Adrenal gland (tissue), 12 donors: ENCODE data around the gene ELL. TPM values are rescaled to one million over a fixed set of nuclear protein-coding genes. Genes with fewer than 3 reads are reported as not detected.
A peak's percentile ranks its signal among the peaks of the same experiment; 100 is the strongest.

Experiments used
- DNase-seq, 7 donors: peaks; one replicate each; pipeline ENCODE4 v3.0.0-alpha.2; 2019 to 2020
- H3K27ac ChIP-seq, 5 donors: fragments of 200-600 bp; sonication (generic) in 4 of 5; 1 replicate in 3 of 5; 2 replicates in 2 of 5; pipeline versions ENCODE4 v1.5.1 to v1.8.0; 2016 to 2020; ENCODE audit warnings: mild to moderate bottlenecking in 1 of 5
- H3K27me3 ChIP-seq: fragments of 200-600 bp; 2 replicates; pipeline ENCODE4 v1.8.0; 2021
- H3K36me3 ChIP-seq, 2 donors: fragments of 200-600 bp; replicated peaks in 1 of 2; 1 replicate in 1 of 2; 2 replicates in 1 of 2; pipeline versions ENCODE4 v1.5.1 to v1.8.0; 2018 to 2022
- H3K4me1 ChIP-seq, 2 donors: fragments of 200-600 bp; replicated peaks in 1 of 2; 1 replicate in 1 of 2; 2 replicates in 1 of 2; pipeline versions ENCODE4 v1.5.1 to v1.8.0; 2018 to 2021
- H3K4me3 ChIP-seq, 4 donors: fragments of 200-600 bp; sonication (generic) in 3 of 4; one replicate each; pipeline ENCODE4 v1.5.1; 2016 to 2018
- H3K9me3 ChIP-seq, 3 donors: fragments of 200-600 bp; sonication (generic) in 1 of 3; replicated peaks in 1 of 3; 1 replicate in 2 of 3; 2 replicates in 1 of 3; pipeline versions ENCODE4 v1.5.1 to v1.8.0; 2016 to 2021
- POLR2A ChIP-seq, 2 donors: fragments of 450-650 bp; IDR thresholded peaks; one replicate each; pipeline ENCODE4 v1.6.1; 2017; ENCODE audit warnings: antibody characterized with exemption in 2 of 2, mild to moderate bottlenecking in 2 of 2, moderate library complexity in 1 of 2
- WGBS, 4 donors: extraction: QIAGEN DNeasy Blood & Tissue Kit in 2 of 4; methylation state at CpG; one replicate each; pipeline versions ENCODE4 v1.1.5 to v1.1.7; 2013 to 2017; 5-methylcytosine and 5-hydroxymethylcytosine counted together
- intact Hi-C, 2 donors: fragments of 100-400 bp; cut with DNase I; formaldehyde crosslinking; loops; one replicate each; pipeline versions ENCODE4 v1.14.1 to v1.15.0; 2022 to 2023
- polyA plus RNA-seq, 3 donors: library from polyadenylated mRNA; stranded (reverse); fragments of 200-250 nt in 2 of 3; fragments of 350-450 nt in 1 of 3; fragmentation: Illumina TruSeq in 1 of 3; extraction: RNeasy Lipid Tissue Mini Kit (QIAGEN cat#74804) in 1 of 3; gene quantifications; one replicate each; pipeline ENCODE4 v1.2.3, GENCODE V29; 2013 to 2014
- total RNA-seq, 9 donors: library from RNA; depleted of rRNA in 4 of 9; stranded (reverse); fragments of >200 nt in 4 of 9; fragments of 120-200 nt in 1 of 9; fragmentation: NEBNext Ultra II Directional in 1 of 9; extraction: Animal tissue kit (Norgen Biotek cat#: 25700) in 1 of 9; gene quantifications; one replicate each; pipeline versions ENCODE4 v1.1.0 to v1.2.4, GENCODE V29; 2013 to 2023
- TF ChIP-seq, protein P1 (sequence below), 6 experiments: fragments of 450-650 bp in 4 of 6; fragments of 200-600 bp in 2 of 6; sonication (generic) in 1 of 6; IDR thresholded peaks; 1 replicate in 5 of 6; 2 replicates in 1 of 6; pipeline versions ENCODE4 v1.5.1 to v1.8.0; 2016 to 2021; ENCODE audit warnings: antibody characterized with exemption in 6 of 6, mild to moderate bottlenecking in 2 of 6, moderate library complexity in 1 of 6
- donor health status: healthy with polysubstance abuse.
- donor health status: Bipolar disorder and iron deficiency.
- donor health status: DM: yes; HTN: yes; CAD: no.
- donor health status: DM: no; HTN: no; CAD: no.
- donor health status: DM: no; HTN: no; CAD: no.
- donor health status: DM: yes; HTN: yes; CAD: no.

ELL gene
- total and polyA plus RNA-seq, 12 donors: 1.8 to 28.3 (median 13.8) TPM

DNA sequence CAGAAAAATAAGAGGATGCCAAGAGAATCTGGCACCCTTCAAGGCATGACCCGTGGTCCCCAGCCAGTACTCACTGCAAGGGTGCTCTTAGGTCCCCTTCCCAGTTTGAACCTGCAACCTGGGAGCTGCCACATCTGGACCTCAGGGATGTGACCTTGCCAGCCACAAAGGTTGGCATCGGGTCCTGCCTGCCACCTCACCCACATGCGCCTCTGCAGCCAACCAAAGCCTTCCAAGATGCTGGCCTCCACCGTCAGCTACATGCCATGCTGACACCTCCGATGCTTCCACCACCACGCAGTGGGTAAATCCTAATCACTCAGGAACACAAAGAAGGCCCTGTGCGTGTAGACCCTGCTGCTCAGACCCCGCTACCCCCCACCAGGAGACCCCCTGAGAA, 35.1 kb downstream of the ELL start:
- Histone ChIP-seq H3K36me3 (no peaks in the 10 kb centered on the region), H3K27ac (peak overlapping the region in 2 of 5 donors; percentile 71 to 80), H3K4me3 (no peak overlapping the region), H3K27me3 (no peaks in the 10 kb centered on the region), H3K9me3 (no peaks in the 10 kb centered on the region), H3K4me1 (peaks cover 21 to 72% of the 10 kb centered on the region in 2 donors)
- TF ChIP-seq, protein P1, sequence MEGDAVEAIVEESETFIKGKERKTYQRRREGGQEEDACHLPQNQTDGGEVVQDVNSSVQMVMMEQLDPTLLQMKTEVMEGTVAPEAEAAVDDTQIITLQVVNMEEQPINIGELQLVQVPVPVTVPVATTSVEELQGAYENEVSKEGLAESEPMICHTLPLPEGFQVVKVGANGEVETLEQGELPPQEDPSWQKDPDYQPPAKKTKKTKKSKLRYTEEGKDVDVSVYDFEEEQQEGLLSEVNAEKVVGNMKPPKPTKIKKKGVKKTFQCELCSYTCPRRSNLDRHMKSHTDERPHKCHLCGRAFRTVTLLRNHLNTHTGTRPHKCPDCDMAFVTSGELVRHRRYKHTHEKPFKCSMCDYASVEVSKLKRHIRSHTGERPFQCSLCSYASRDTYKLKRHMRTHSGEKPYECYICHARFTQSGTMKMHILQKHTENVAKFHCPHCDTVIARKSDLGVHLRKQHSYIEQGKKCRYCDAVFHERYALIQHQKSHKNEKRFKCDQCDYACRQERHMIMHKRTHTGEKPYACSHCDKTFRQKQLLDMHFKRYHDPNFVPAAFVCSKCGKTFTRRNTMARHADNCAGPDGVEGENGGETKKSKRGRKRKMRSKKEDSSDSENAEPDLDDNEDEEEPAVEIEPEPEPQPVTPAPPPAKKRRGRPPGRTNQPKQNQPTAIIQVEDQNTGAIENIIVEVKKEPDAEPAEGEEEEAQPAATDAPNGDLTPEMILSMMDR (IDR thresholded peaks at IDR 0.05): no peak
- no peak for TF ChIP-seq POLR2A (IDR thresholded peaks at IDR 0.05)
- DNase-seq: no peak
- intact Hi-C loops: no loop called here
- 76 to 83% (median 80%) methylated on average over 7 to 8 of the region's 8 CpGs for WGBS, 4 donors

- DNase-seq: no peak
- WGBS, 4 donors: 90 to 95% (median 93%) methylated on average over 4 to 5 of the region's 5 CpGs
- no peak overlapping the region for H3K27ac ChIP-seq
- no peaks in the 10 kb centered on the region for H3K9me3 ChIP-seq
- H3K4me1 ChIP-seq: peaks cover 33 to 87% of the 10 kb centered on the region in 2 donors
- no peaks in the 10 kb centered on the region for H3K27me3 ChIP-seq
- no peaks in the 10 kb centered on the region for H3K36me3 ChIP-seq
- TF ChIP-seq, protein P1 (IDR thresholded peaks at IDR 0.05): no peak
- TF ChIP-seq POLR2A (IDR thresholded peaks at IDR 0.05): no peak
- intact Hi-C loops: no loop called here
- no peak overlapping the region for H3K4me3 ChIP-seq
Measured at GRCh38 chr19:18484992-18485391, 36.9 kb downstream of the ELL start.

DNA sequence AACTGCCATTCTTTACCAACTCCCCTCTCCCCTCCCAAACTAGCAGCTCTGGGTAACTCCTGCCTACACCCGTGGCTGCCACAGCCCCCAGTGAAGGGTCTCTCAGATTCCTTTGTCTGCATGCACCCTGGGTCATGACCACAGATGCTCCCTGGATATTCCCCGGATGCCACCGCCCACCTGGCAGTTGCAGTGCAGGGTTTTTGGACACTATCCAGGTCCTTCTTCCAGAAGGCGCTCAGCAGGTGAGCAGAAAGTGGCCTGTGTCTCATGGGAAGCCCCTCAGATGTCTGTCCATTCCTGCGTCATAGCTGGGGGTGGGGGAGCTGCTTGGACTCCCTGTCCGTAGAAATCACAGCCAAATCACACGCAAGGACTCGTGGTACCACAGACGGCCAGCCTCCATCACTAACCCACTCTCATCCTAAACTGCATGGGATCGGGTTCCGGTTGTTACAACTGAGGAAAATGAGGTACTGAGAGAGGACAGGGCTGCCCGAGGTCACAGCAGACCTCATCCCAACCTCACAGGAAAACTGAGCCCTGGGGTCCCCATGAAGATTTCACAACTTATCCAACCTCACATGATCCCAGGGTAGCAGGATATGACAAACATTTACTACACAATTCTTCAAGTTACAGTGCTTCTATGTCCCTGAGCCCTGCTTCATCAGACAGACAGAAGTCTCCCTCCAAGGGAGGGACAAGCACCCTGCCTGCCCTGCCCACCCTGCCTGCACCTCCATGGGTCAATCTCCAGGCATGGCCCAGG, 38.6 kb downstream of the ELL start:
- TF ChIP-seq POLR2A (IDR thresholded peaks at IDR 0.05): no peak
- TF ChIP-seq, protein P1 (IDR thresholded peaks at IDR 0.05): no peak
- H3K27ac ChIP-seq: peak overlapping the region in 2 of 5 donors; percentile 15 to 21
- WGBS, 4 donors: 79 to 87% (median 81%) methylated on average over 12 of the region's 12 CpGs
- no peaks in the 10 kb centered on the region for H3K36me3 ChIP-seq
- DNase-seq: no peak
- no peaks in the 10 kb centered on the region for H3K9me3 ChIP-seq
- peaks cover 35 to 92% of the 10 kb centered on the region in 2 donors for H3K4me1 ChIP-seq
- no peaks in the 10 kb centered on the region for H3K27me3 ChIP-seq
- intact Hi-C loops: no loop called here
- H3K4me3 ChIP-seq: no peak overlapping the region

DNA sequence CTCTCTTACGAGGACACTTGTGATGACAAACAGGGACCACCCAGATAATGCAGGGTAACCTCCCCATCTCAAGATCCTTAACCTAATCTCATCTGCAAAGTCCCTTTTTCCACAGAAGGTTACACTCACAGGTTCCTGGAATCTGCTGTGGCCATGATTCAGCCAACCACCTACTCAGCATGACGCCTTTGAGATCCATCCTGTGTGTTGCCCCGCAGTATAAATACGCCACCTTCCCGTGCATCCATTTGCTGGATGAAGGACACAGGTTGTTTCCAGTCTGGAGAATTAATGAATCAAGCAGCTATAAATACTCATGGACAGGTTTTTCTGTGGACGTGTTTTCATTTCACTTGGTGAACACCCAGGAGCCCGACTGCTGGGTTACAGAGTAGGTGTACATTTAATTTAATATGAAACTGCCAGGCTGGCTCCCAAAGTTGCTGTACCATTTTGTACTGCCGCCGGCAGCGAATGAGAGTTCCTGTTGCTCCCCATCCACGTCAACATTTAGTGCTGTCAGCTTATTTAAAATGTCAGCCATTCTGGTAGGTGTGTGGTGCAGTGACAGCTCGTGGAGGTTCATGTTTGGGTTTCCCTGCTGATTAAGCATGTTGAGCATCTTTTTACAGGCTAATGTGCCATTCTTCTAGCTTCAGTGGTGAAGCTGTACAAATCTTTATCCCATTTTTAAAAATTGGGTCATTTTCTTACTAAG, 40.2 kb downstream of the ELL start:
- Histone ChIP-seq H3K4me1 (peaks cover 31 to 82% of the 10 kb centered on the region in 2 donors), H3K36me3 (no peaks in the 10 kb centered on the region), H3K9me3 (no peaks in the 10 kb centered on the region), H3K4me3 (no peak overlapping the region), H3K27ac (peak overlapping the region in 2 of 5 donors; percentile 92 to 94), H3K27me3 (no peaks in the 10 kb centered on the region)
- WGBS, 4 donors: 92 to 97% (median 94%) methylated on average over 12 of the region's 12 CpGs
- intact Hi-C loops: no loop called here
- no peak for TF ChIP-seq POLR2A (IDR thresholded peaks at IDR 0.05)
- TF ChIP-seq, protein P1 (IDR thresholded peaks at IDR 0.05): no peak
- no peak for DNase-seq
